NCI-H82 treated with DMSO at 0.1 percent for 48 hours (cell line): ENCODE results near the gene ADGRG3.

Experiments
- DNase-seq: peaks from one replicate; lab custom pipeline; 2025; ENCODE audit not compliant: unreplicated experiment; lab: John Stamatoyannopoulos, UW

The ADGRG3 gene

DNA sequence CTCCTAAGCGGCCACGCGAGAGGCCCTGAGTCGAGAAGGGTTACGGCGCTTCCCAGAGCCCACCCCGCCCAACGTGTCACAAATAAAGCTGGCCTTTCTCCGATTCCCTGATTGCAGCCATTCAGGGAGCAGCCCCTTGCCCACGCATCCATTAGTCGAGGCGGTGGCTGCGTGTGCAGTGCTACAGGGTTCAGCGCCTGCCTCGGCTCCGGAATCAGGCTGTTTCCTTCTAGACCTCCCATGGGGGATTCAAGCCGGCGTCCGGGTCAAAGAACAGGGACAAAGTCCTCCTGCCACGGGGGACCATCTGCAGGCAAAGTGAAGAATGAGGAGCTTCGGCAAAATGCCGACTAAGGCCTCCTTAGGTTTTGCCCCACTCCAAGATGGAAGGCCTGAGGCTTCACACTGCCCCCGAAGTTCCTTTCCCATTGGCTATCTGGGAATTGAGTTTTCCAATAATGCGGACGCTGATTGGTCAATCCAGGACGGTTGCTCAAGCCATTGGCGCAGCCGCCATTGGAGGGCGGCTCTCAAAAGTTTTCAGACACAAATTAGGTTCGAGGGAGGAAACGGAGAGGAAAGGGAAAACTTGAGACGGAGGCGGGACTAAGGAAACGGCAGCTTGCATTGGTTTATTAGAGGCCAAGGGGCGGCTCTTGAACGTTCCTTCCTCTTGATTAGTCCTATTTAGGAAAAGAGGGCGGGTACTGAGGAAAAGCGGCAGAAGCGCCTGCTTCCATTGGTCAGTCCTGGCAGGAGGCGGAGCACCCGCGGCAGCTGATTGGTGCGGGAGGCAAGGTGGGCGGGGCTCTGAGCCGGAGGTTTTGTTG is 67.0 kb downstream of the ADGRG3 start:
- DNase-seq: peak; percentile 98

DNA sequence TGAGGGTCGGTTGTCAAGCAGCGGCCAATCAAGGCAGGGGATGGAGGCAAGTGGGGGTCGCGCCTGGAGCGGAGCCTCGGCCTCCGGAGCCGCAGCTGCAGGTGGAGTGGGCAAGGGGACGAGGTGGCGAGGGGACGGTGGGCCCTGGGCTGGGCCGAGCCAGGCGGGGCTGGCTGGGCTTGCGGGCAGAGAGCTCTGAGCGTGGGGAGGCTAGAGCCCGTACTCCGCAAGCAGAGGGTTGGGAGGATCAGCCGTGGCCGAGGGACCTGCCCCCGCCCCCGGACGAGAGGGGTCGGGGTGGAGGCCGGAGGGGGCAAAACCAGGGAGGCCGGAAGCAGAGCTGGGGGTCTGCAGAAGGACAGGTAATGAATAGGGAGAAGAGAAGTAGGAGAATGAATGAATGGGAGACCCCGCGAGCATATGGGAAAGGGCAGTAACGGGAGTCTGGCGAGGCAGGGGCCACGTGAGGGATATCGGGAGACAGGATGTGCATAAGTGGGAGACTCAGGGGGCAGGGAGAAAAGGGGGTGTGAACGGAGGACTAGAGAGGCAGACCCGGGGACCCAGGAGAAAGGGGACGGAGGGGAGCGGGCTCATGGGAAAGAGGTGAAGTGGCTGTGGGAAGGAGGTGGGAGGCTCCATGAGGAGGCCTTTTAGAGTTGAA is 67.8 kb downstream of the ADGRG3 start, which contains the start of gene KATNB1:
Gene KATNB1 (plus strand): TSS at position 16 of the 664 bp plus-strand sequence. CDS start 1,474 bp downstream, outside the sequence.
- no peak for DNase-seq

DNA sequence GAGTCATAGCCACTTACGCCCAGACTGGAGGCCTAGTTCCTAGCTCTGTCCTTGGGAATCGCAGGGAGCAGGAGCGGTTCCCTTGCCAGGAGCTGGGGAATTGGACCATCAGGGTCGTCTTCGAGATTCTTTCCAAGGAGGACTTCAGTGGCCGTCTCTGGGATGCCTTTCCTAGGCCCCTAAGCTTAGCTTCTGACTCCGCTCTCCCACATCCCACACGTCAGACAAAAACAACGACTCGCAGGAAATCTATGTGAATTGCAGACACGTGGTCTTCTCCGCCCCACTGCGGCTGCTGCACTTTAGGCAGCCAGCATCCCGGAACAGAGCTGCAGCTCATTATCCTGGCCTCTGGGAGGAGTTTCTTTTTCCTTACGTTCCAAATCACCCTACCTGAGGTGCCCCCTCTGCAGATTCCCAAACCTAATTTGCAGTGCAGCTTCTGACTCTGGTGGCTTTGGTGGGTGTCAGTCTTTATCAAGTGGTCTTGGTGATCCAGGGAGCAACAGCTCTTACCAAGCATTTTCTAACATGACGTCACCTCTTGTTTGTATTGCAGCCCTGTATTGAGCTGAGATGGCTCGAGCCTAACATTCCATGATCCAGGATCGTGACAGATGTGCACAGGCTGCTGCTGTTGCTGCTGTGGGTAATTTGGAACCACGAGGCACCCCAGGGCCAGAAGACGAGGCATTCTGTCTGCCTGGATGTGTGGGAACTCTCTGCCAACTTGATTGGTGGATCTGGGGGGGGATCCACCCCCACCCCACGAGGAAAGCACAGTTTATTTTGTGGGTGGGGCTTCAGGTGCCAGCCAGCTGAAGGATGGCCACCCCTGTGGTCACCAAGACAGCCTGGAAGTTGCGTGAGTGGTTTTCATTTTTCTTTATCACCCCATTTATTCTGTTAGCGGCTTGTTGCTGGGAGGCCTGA is 68.6 kb downstream of the ADGRG3 start:
- DNase-seq: no peak

DNA sequence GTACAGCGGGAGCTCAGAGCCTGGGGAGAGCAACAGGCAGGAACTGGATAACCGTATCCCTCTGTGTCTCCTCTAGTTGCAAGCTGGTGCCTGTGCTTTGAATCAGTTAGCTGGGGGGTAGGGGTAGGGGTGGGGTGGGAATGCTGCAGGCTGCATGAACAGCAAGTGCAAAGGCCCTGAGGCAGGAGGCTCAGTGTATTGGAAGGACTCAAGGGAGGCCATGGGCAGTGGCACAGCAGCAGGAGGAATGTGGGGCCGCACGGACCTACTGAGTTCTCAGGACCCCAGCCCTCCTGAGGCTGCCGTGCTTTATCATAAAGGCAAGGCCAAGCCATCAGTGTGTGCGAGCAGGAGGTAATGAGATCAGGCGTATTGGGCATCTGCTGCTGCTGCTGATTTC is 70.7 kb downstream of the ADGRG3 start:
- DNase-seq: peak; percentile 46
